Esophagus muscularis mucosa (tissue), 4 donors: ENCODE data around the gene SPATA18. TPM values are rescaled to one million over a fixed set of nuclear protein-coding genes. Genes with fewer than 3 reads are reported as not detected.

Source experiments
- DNase-seq: peaks from one replicate; pipeline ENCODE4 v3.0.0-alpha.2; 2017; ENCODE audit errors: extremely low spot score
- H3K27ac ChIP-seq, 4 donors: fragments of 200-600 bp; sonication (generic); replicated peaks in 1 of 4; 1 replicate in 3 of 4; 2 replicates in 1 of 4; pipeline ENCODE4 v1.5.1; 2016 to 2019; ENCODE audit warnings: mild to moderate bottlenecking in 1 of 4
- H3K27me3 ChIP-seq, 4 donors: fragments of 200-600 bp; sonication (generic); one replicate each; pipeline versions ENCODE4 v1.5.1 to v1.6.0; 2016 to 2019
- H3K36me3 ChIP-seq, 4 donors: fragments of 200-600 bp; sonication (generic); one replicate each; pipeline ENCODE4 v1.5.1; 2016 to 2019
- H3K4me1 ChIP-seq, 4 donors: fragments of 200-600 bp; sonication (generic); one replicate each; pipeline ENCODE4 v1.5.1; 2016 to 2019
- H3K4me3 ChIP-seq, 4 donors: fragments of 200-600 bp; sonication (generic); 1 replicate in 2 of 4; 2 replicates in 2 of 4; pipeline ENCODE4 v1.5.1; 2016 to 2019; ENCODE audit warnings: mild to moderate bottlenecking in 4 of 4, moderate library complexity in 1 of 4
- H3K9me3 ChIP-seq, 4 donors: fragments of 200-600 bp; sonication (generic); 1 replicate in 3 of 4; 2 replicates in 1 of 4; pipeline ENCODE4 v1.5.1; 2016 to 2019
- EP300 ChIP-seq: sonication (generic); formaldehyde crosslinking; IDR thresholded peaks from one replicate; pipeline ENCODE4 v1.6.1; 2017; ENCODE audit warnings: antibody characterized with exemption
- POLR2A ChIP-seq: fragments of 450-650 bp; IDR thresholded peaks from one replicate; pipeline ENCODE4 v1.6.1; 2017; ENCODE audit warnings: antibody characterized with exemption, moderate library complexity, mild to moderate bottlenecking, low read depth
- POLR2AphosphoS5 ChIP-seq, 2 donors: sonication (generic); formaldehyde crosslinking; IDR thresholded peaks; one replicate each; pipeline ENCODE4 v1.6.1; 2017; ENCODE audit warnings: antibody characterized with exemption in 2 of 2
- WGBS: methylation state at CpG from one replicate; pipeline ENCODE4 v1.1.5; 2018; 5-methylcytosine and 5-hydroxymethylcytosine counted together
- intact Hi-C: fragments of 100-400 bp; cut with DNase I; formaldehyde crosslinking; loops from one replicate; pipeline ENCODE4 v1.15.1; 2023
- total RNA-seq, 4 donors: library from RNA; depleted of rRNA; stranded (reverse); fragments of >200 nt; gene quantifications; one replicate each; pipeline versions ENCODE4 v1.1.0 to v1.2.1, GENCODE V29; 2016
- TF ChIP-seq, protein P1 (sequence below), 3 experiments: fragments of 200-600 bp in 2 of 3; fragments of 450-650 bp in 1 of 3; sonication (generic) in 2 of 3; IDR thresholded peaks; one replicate each; pipeline ENCODE4 v1.5.1; 2017 to 2019; ENCODE audit warnings: antibody characterized with exemption in 3 of 3, mild to moderate bottlenecking in 2 of 3, moderate library complexity in 1 of 3

SPATA18 gene
- total RNA-seq, 4 donors from 2014 or later: 3.2 to 7.5 (median 5.4) TPM

DNA sequence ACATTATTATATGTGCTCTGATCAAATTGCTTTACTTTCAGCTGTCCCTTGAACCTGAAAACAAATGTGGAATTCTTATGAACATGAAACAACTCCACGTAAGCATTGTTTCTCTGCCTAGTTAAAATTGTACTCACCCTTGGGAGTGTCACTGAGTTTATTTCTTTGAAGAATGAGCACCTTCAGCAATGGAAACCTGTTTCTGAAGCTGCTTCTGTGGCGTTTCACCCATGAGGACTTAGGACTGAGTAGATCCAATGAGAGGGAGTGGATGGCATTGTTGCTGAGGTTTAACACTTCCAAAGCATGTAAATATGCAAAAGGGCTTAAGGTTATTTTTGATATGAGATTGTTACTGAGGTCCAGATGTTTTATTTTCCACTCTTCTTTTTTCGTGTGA lies 34.1 kb upstream of the SPATA18 start:
- intact Hi-C loops: no loop called here
- TF ChIP-seq EP300 (no peak), POLR2AphosphoS5 (IDR thresholded peaks at IDR 0.05) (no peak), POLR2A (no peak)
- TF ChIP-seq, protein P1, sequence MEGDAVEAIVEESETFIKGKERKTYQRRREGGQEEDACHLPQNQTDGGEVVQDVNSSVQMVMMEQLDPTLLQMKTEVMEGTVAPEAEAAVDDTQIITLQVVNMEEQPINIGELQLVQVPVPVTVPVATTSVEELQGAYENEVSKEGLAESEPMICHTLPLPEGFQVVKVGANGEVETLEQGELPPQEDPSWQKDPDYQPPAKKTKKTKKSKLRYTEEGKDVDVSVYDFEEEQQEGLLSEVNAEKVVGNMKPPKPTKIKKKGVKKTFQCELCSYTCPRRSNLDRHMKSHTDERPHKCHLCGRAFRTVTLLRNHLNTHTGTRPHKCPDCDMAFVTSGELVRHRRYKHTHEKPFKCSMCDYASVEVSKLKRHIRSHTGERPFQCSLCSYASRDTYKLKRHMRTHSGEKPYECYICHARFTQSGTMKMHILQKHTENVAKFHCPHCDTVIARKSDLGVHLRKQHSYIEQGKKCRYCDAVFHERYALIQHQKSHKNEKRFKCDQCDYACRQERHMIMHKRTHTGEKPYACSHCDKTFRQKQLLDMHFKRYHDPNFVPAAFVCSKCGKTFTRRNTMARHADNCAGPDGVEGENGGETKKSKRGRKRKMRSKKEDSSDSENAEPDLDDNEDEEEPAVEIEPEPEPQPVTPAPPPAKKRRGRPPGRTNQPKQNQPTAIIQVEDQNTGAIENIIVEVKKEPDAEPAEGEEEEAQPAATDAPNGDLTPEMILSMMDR (IDR thresholded peaks at IDR 0.05): no peak
- Histone ChIP-seq H3K27ac (no peak overlapping the region), H3K36me3 (peaks cover 0 to 26% (median 8%) of the 10 kb centered on the region in 4 donors), H3K27me3 (no peaks in the 10 kb centered on the region), H3K9me3 (no peaks in the 10 kb centered on the region), H3K4me3 (no peak overlapping the region), H3K4me1 (no peaks in the 10 kb centered on the region)
- 90% methylated on average over 3 of the region's 3 CpGs for WGBS
- DNase-seq: no peak

DNA sequence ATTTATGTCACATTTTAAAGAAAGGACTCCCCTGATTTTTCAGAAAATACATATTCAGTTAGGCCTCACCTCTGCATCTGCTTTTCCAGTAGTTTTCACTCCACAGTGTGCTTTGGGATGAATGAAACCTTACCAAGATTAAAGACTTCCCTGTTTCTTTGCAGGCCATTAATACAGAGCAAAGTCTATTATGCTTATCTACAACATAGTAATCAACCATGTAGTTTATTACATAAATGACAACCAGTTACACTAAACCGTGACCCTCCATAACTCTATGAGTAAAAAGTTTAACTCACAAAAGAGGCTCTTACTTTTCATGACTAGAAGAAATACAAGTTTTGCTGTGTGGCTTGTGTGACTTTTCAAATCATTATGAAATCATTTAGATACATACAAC lies 33.3 kb upstream of the SPATA18 start:
- TF ChIP-seq EP300 (no peak), POLR2AphosphoS5 (IDR thresholded peaks at IDR 0.05) (no peak), POLR2A (no peak)
- TF ChIP-seq, protein P1 (IDR thresholded peaks at IDR 0.05): no peak
- Histone ChIP-seq H3K4me1 (no peaks in the 10 kb centered on the region), H3K27ac (no peak overlapping the region), H3K27me3 (no peaks in the 10 kb centered on the region), H3K9me3 (no peaks in the 10 kb centered on the region), H3K36me3 (peaks cover 0 to 28% (median 15%) of the 10 kb centered on the region in 4 donors), H3K4me3 (no peak overlapping the region)
- no peak for DNase-seq
- intact Hi-C loops: no loop called here
- WGBS: 76% methylated on average over 1 of the region's 1 CpG

DNA sequence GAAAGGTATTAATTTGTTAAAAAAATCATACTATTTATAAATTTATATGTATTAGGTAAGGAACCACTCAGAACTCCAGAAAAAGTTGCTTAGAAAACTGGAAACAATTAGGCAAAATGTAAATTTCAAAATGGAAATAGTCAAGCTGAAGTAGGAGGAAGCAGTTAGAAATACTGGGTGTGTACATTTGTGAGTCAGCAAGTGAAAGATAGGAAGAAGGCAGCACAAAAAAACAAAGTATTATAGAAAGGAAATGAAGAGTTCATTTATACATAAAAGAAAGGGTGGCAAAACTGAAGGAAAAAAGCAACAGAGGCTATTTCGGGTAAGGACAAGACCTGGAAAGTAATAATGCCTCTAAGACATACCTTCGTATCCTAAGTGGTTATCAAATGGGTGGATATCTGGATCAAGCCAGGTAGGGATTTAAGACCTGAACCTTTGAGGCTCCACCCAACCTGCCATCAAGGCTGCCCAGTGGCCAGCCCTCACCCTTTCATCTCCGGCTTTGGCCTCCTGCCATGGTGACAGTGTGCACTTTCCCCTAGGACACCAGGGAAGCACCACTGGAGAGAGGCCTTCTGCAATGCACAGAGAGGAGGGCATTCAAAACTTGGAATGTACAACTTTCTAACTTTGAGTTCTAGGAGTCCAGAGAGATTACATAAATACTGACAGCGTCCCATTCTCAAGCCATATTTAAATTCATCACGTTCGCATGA lies 31.0 kb upstream of the SPATA18 start, which contains the start of gene LRRC66:
Gene LRRC66 (minus strand): TSS at position 428 of the 722 bp plus-strand sequence. CDS start 2,750 bp downstream, outside the sequence.
- H3K9me3 ChIP-seq: no peaks in the 10 kb centered on the region
- TF ChIP-seq POLR2AphosphoS5 (IDR thresholded peaks at IDR 0.05): no peak
- no peak within 1 kb of the TSS for H3K27ac ChIP-seq
- 85% methylated on average over 6 of the region's 6 CpGs for WGBS
- H3K4me3 ChIP-seq: no peak within 1 kb of the TSS
- H3K27me3 ChIP-seq: no peaks in the 10 kb centered on the region
- intact Hi-C loops: no loop called here
- DNase-seq: no peak
- peaks cover 0 to 43% (median 29%) of the 10 kb centered on the region in 4 donors for H3K36me3 ChIP-seq
- H3K4me1 ChIP-seq: no peaks in the 10 kb centered on the region

DNA sequence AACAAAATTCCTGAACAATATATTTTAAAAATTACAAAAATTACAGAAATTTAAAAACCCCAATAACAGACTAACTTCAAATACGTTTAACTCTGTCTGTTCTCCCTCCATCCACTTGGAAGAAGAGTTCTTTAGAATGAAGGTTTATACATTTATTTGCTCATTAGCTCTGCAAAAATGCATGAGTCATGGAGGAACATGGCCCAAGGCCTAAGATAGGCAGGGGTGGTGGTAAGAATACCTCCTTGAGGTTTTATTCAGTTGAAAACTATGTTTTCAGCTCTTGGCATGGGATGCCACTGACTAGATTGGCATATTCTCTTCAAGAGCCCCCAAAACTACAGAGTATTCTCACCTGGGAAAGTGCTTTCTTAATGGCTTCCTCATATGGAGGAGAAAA lies 22.1 kb upstream of the SPATA18 start:
- 48% methylated on average over 1 of the region's 1 CpG for WGBS

DNA sequence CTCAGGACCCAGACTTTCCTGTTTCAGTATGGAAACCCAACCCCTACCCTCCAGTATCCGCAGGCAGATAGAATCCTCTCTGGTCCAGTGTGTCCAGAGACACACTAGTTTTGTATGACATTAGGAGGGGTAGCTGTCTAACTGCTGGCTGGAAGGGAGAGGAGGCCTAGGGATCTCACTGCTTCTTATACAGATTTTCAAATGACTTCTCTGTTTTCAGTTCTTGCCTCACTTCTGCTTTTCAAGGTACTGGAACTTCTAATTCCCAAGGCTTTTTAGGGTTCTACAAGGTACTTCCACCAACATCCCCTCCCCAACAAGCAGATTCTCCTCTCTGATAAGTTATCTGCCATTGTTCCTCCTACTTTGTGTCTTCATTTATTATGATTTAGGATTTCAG lies 19.1 kb upstream of the SPATA18 start:
- Histone ChIP-seq H3K27me3 (no peaks in the 10 kb centered on the region), H3K27ac (no peak overlapping the region), H3K36me3 (peaks cover 0 to 53% (median 27%) of the 10 kb centered on the region in 4 donors), H3K4me1 (peaks cover 13 to 38% (median 28%) of the 10 kb centered on the region in 4 donors), H3K4me3 (no peak overlapping the region), H3K9me3 (no peaks in the 10 kb centered on the region)
- DNase-seq: no peak
- intact Hi-C loops: no loop called here
- TF ChIP-seq POLR2AphosphoS5 (IDR thresholded peaks at IDR 0.05) (no peak), POLR2A (no peak)
- 100% methylated on average over 1 of the region's 1 CpG for WGBS

More for the DNA sequence above, 22.1 kb upstream of the SPATA18 start:
- Histone ChIP-seq H3K9me3 (no peaks in the 10 kb centered on the region), H3K27ac (no peak overlapping the region), H3K4me3 (no peak overlapping the region), H3K27me3 (no peaks in the 10 kb centered on the region), H3K36me3 (peaks cover 0 to 72% (median 44%) of the 10 kb centered on the region in 4 donors), H3K4me1 (peaks cover 0 to 13% (median 9%) of the 10 kb centered on the region in 4 donors)
- DNase-seq: no peak
- TF ChIP-seq POLR2A (no peak), EP300 (no peak)
- intact Hi-C loops: loop anchor here (5.0 kb wide), 1 partner anchor 137 kb away; no protein-coding TSS in a partner anchor

DNA sequence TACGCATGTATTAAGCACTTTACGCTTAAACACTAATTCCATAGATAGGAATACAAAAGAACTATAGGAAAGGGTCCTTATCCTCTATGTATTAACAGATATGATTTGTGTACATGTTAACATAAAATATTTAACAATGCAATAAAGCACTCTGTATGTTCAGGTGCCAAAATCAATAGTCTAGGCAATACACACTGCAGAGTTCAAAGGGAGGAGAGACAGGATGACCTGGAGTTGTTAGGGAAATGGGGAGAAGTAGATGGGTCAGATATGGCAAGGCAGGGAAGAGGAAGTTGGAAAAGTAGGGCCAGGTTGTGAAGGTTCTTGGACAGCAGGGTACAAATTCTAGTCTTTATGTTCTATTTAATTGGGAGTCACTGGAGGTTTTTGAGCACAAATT lies 15.9 kb upstream of the SPATA18 start:
- no peak overlapping the region for H3K4me3 ChIP-seq
- no peaks in the 10 kb centered on the region for H3K9me3 ChIP-seq
- DNase-seq: no peak
- H3K4me1 ChIP-seq: peaks cover 15 to 46% (median 36%) of the 10 kb centered on the region in 4 donors
- WGBS: 97% methylated on average over 2 of the region's 2 CpGs
- intact Hi-C loops: no loop called here
- H3K36me3 ChIP-seq: peaks cover 0 to 22% (median 8%) of the 10 kb centered on the region in 4 donors
- H3K27me3 ChIP-seq: no peaks in the 10 kb centered on the region
- no peak for TF ChIP-seq POLR2AphosphoS5 (IDR thresholded peaks at IDR 0.05)
- TF ChIP-seq, protein P1 (IDR thresholded peaks at IDR 0.05): no peak
- no peak for TF ChIP-seq POLR2A
- no peak for TF ChIP-seq EP300
- no peak overlapping the region for H3K27ac ChIP-seq
